Epidermal melanocyte (primary cell): ENCODE measurements around the gene E2F6.

Experiments used
- DNase-seq: peaks from one replicate; pipeline ENCODE4 v3.0.0; 2011; ENCODE audit warnings: low spot score; ENCODE audit not compliant: insufficient read length

E2F6 gene

GRCh38 chr2:11493282-11493681, 27.3 kb upstream of the E2F6 start:
- no peak for DNase-seq

- no peak for DNase-seq
Observed at GRCh38 chr2:11492720-11493119, 26.8 kb upstream of the E2F6 start.

GRCh38 chr2:11492244-11492643, 26.3 kb upstream of the E2F6 start:
- DNase-seq, result no peak

GRCh38 chr2:11491348-11491933, 25.5 kb upstream of the E2F6 start:
- no peak for DNase-seq

GRCh38 chr2:11490194-11490593, 24.2 kb upstream of the E2F6 start:
- no peak for DNase-seq

GRCh38 chr2:11488809-11489208, 22.8 kb upstream of the E2F6 start:
- DNase-seq, result no peak

GRCh38 chr2:11483806-11484617, 18.1 kb upstream of the E2F6 start:
- no peak for DNase-seq

GRCh38 chr2:11482473-11483035, 16.6 kb upstream of the E2F6 start:
- no peak for DNase-seq

- DNase-seq, result no peak
Observed at GRCh38 chr2:11481789-11482472, 16.0 kb upstream of the E2F6 start.

- DNase-seq, result no peak
Observed at GRCh38 chr2:11481426-11481788, 15.4 kb upstream of the E2F6 start.

GRCh38 chr2:11480859-11481258, 14.9 kb upstream of the E2F6 start:
- DNase-seq, result no peak

- no peak for DNase-seq
Observed at GRCh38 chr2:11480406-11480805, 14.4 kb upstream of the E2F6 start.

- DNase-seq, result no peak
Observed at GRCh38 chr2:11478899-11479605, 13.1 kb upstream of the E2F6 start.

- DNase-seq, result peak; percentile 84
Observed at GRCh38 chr2:11477994-11478393, 12.0 kb upstream of the E2F6 start.

- DNase-seq, result no peak
Observed at GRCh38 chr2:11473659-11474433, 7.9 kb upstream of the E2F6 start.

- no peak for DNase-seq
Observed at GRCh38 chr2:11467749-11468148, 1.8 kb upstream of the E2F6 start.

- DNase-seq, result no peak
Observed at GRCh38 chr2:11467129-11467649, 1.2 kb upstream of the E2F6 start.

- DNase-seq, result no peak
Observed at GRCh38 chr2:11466307-11467128, 557 bp upstream of the E2F6 start.

- DNase-seq, result no peak
Observed at GRCh38 chr2:11465110-11465484, 864 bp downstream of the E2F6 start.

- no peak for DNase-seq
Observed at GRCh38 chr2:11459816-11460215, 6.1 kb downstream of the E2F6 start.
